Subcutaneous adipose tissue (tissue), 4 donors: ENCODE measurements around the gene PDCD1. TPM values are rescaled to one million over a fixed set of nuclear protein-coding genes. Genes with fewer than 3 reads are reported as not detected.

Experiments
- total RNA-seq, 4 donors: library from RNA; depleted of rRNA; stranded (reverse); fragments of >200 nt; gene quantifications; one replicate each; pipeline ENCODE4 v1.1.0, GENCODE V29; 2016
- TF ChIP-seq, protein P1 (sequence below): fragments of 450-650 bp; IDR thresholded peaks from one replicate; pipeline ENCODE4 v1.5.1; 2016; ENCODE audit warnings: low read depth, mild to moderate bottlenecking, control low read depth, antibody characterized with exemption, moderate library complexity

Gene PDCD1
- total RNA-seq, 4 donors from 2014 or later = 0.44 to 0.57 (median 0.51) TPM; not detected in 1

DNA sequence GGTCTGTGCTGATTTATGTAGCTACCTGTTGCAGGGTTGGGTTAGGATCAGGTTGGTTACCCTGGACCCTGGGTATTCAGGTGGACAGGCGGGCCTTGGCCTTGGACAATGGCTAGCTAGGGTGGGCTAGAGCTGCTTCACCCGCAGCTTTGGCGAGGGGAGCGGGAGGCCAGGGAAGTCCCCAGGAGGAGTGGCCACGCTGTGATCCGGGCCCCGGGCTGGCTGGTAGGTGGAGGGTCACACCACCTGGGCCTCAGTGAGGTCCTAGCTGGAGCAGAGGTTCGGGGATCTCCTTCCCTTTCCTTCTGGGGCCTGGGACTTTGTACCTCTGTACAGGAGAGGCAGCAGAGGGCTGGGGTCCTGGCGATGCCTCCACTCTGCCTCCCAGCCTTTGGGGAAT lies 20.6 kb upstream of the PDCD1 start:
- TF ChIP-seq, protein P1, sequence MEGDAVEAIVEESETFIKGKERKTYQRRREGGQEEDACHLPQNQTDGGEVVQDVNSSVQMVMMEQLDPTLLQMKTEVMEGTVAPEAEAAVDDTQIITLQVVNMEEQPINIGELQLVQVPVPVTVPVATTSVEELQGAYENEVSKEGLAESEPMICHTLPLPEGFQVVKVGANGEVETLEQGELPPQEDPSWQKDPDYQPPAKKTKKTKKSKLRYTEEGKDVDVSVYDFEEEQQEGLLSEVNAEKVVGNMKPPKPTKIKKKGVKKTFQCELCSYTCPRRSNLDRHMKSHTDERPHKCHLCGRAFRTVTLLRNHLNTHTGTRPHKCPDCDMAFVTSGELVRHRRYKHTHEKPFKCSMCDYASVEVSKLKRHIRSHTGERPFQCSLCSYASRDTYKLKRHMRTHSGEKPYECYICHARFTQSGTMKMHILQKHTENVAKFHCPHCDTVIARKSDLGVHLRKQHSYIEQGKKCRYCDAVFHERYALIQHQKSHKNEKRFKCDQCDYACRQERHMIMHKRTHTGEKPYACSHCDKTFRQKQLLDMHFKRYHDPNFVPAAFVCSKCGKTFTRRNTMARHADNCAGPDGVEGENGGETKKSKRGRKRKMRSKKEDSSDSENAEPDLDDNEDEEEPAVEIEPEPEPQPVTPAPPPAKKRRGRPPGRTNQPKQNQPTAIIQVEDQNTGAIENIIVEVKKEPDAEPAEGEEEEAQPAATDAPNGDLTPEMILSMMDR = no peak

DNA sequence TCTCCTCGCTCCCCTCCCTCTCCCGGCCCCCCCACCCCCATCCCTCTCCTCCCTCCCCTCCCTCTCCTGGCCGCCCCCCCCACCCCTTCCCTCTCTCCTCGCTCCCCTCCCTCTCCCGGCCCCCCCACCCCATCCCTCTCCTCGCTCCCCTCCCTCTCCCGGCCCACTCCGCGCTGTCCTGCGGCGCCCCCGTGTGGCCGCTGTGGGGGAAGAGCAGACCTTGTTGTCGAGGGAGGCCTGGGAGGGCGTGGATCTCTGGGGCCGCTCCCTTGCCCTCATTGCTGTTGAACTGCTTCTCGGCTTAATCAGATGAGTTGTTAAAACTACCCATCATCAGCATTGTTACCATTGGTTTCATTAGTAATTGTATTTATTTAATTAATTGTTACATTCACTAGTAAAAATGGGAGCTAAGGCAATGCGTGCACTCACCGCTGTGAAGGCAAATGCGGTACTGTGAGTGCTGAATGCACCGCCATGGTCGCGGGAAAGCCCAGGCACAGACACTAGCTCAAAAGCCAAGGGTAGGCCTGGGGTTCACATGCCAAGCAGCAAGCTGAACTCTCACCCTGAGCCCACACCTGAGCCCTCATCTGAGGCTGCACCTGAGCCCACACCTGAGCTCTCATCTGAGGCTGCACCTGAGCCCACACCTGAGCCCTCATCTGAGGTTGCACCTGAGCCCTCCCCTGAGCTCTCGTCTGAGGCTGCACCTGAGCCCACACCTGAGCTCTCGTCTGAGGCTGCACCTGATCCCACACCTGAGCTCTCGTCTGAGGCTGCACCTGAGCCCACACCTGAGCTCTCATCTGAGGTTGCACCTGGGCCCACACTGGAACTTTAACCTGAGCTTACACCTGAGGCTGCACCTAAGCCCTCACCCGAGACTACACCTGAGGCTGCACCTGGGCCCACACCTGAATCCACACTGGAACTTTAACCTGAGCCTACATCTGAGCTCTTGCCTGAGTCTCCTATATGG lies 19.6 kb upstream of the PDCD1 start:
- TF ChIP-seq, protein P1 = no peak

DNA sequence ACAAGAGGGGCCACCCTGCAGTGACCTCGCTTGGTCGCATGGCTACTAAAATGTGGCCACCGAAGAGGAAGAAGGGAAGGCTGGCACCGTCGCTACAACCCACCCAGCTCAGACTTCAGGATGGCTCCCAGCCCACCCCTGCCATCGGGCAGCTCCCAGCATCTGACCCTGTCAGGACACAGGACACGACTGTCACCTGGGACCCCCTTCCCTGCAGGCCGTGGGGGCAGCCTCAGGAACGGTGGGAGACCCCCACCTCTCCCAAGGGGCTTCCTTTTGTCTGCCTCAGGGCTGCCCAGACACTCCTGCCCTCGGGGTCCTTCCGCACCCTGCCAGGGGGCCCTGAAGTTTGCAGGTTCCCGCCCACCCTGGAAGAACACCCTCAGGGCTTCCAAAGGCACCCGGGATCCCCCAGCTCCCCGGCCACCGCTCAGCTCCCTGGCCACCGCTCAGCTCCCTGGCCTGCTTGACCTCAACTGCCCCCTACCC lies 18.5 kb upstream of the PDCD1 start:
- TF ChIP-seq, protein P1 = no peak

DNA sequence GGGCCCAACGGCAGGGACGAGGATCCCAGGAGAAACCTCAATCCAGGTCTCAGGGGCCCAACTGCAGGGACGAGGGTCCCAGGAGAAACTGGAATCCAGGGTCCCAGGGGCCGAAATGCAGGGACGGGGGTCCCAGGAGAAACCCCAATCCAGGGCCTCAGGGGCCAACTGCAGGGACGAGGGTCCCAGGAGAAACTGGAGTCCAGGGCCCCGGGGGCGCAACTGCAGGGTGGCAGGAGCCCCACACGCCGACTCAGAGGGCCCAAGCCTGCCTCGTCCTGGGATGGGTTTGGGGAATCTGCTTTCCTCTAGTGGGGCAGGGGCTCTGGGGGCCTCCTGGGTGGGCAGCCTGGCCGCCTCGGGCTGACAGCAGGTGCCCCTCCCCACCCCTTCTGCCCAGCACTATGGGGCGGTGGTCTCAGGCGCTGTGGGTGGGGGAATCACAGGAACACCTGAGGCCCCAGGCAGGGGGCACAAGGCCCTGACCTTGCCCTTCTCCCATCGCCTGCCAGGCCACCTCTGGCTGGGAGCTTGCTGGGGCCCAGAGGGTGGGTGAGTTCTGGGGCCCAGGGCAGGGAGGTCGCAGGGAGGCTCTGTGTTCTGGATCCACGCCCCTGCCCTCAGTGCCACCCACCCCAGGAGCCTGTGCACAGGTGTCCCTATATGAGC lies 18.0 kb upstream of the PDCD1 start:
- TF ChIP-seq, protein P1 = no peak

DNA sequence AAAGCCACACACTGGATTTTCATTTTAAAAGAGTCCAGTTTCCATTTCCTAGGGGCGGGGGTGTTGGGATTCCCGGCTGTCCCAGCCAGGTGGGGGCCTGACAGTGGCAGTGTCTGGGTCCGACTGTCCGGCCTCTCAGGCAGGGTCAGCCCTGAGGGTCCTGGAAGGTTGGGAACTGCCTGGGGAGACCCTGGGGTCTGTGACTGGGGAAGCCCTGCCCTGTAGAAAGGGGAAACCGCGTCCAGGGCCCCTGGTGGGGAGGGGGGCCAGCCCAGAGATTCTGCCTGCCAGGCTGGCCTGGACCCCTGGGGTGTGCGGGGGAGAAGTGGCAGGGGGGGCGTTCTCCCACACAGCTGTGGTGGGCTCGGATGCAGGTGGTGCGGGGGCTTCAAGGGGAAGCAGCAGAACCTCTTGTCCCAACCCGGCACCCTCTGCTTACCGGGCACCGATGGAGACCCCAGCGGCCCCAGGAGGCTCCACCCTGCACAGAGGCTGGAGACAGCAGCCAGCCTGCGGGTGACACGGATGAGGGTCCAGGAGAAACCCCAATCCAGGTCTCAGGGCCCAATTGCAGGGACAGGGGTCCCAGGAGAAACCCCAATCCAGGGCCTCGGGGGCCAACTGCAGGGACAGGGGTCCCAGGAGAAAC lies 15.7 kb upstream of the PDCD1 start:
- TF ChIP-seq, protein P1 = no peak

DNA sequence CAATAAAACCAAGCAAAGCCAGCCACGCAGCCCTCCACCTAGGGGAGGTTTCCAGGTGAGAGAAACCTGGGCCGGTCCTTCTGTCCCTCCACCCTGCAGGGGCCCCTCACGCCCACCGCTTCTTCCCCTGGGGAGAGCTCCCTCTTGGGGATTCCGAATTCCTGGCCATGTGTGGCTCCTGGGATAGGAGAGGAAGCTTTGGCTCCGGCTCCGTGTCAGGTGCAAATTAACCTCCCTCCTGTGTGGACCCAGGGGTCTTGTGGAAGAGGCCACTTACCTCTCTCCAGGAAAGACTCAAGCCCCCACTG lies 15.1 kb upstream of the PDCD1 start:
- TF ChIP-seq, protein P1 = no peak
